ENCODE data around the gene ATRNL1.

- no peak for TF ChIP-seq POLR2A (IDR thresholded peaks at IDR 0.05)
- TF ChIP-seq, protein P1, sequence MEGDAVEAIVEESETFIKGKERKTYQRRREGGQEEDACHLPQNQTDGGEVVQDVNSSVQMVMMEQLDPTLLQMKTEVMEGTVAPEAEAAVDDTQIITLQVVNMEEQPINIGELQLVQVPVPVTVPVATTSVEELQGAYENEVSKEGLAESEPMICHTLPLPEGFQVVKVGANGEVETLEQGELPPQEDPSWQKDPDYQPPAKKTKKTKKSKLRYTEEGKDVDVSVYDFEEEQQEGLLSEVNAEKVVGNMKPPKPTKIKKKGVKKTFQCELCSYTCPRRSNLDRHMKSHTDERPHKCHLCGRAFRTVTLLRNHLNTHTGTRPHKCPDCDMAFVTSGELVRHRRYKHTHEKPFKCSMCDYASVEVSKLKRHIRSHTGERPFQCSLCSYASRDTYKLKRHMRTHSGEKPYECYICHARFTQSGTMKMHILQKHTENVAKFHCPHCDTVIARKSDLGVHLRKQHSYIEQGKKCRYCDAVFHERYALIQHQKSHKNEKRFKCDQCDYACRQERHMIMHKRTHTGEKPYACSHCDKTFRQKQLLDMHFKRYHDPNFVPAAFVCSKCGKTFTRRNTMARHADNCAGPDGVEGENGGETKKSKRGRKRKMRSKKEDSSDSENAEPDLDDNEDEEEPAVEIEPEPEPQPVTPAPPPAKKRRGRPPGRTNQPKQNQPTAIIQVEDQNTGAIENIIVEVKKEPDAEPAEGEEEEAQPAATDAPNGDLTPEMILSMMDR (IDR thresholded peaks at IDR 0.05), result no peak
Observed at GRCh38 chr10:115662422-115662821, 569.3 kb downstream of the ATRNL1 start.
